Ramos (cell line): ENCODE data around the gene TMEM82.

ENCODE experiments used
- in situ Hi-C: fragments of 300-500 bp; cut with MboI; formaldehyde crosslinking; loops from one replicate; pipeline ENCODE4 v1.14.3; 2022; ENCODE audit warnings: low sequenced_read_pairs; ENCODE audit not compliant: unreplicated experiment

The TMEM82 gene

GRCh38 chr1:15719381-15720120 is 22.7 kb upstream of the TMEM82 start:
- in situ Hi-C loops, result no loop called here

- in situ Hi-C loops, result no loop called here
Observed at GRCh38 chr1:15720861-15721260, 21.4 kb upstream of the TMEM82 start.

GRCh38 chr1:15722411-15722810 is 19.9 kb upstream of the TMEM82 start:
- in situ Hi-C loops, result no loop called here

- in situ Hi-C loops, result no loop called here
Observed at GRCh38 chr1:15722836-15723532, 19.3 kb upstream of the TMEM82 start.

- in situ Hi-C loops, result no loop called here
Observed at GRCh38 chr1:15723631-15724246, 18.6 kb upstream of the TMEM82 start.

- in situ Hi-C loops, result no loop called here
Observed at GRCh38 chr1:15724949-15725880, 17.1 kb upstream of the TMEM82 start.

- in situ Hi-C loops, result no loop called here
Observed at GRCh38 chr1:15726508-15726907, 15.8 kb upstream of the TMEM82 start.

- in situ Hi-C loops, result no loop called here
Observed at GRCh38 chr1:15727021-15727420, 15.3 kb upstream of the TMEM82 start.

GRCh38 chr1:15727424-15727823 is 14.9 kb upstream of the TMEM82 start:
- in situ Hi-C loops, result no loop called here

GRCh38 chr1:15727866-15728534 is 14.3 kb upstream of the TMEM82 start:
- in situ Hi-C loops, result no loop called here

GRCh38 chr1:15728937-15729657 is 13.2 kb upstream of the TMEM82 start:
- in situ Hi-C loops, result no loop called here

- in situ Hi-C loops, result no loop called here
Observed at GRCh38 chr1:15730423-15730822, 11.9 kb upstream of the TMEM82 start.

GRCh38 chr1:15730936-15731335 is 11.4 kb upstream of the TMEM82 start:
- in situ Hi-C loops, result no loop called here

- in situ Hi-C loops, result no loop called here
Observed at GRCh38 chr1:15731735-15732685, 10.3 kb upstream of the TMEM82 start.

GRCh38 chr1:15732686-15733081 is 9.6 kb upstream of the TMEM82 start:
- in situ Hi-C loops, result no loop called here

GRCh38 chr1:15733218-15733725 is 9.0 kb upstream of the TMEM82 start:
- in situ Hi-C loops, result no loop called here

- in situ Hi-C loops, result no loop called here
Observed at GRCh38 chr1:15733726-15734226, 8.5 kb upstream of the TMEM82 start.

GRCh38 chr1:15734296-15734695 is 8.0 kb upstream of the TMEM82 start:
- in situ Hi-C loops, result no loop called here
